NCI-H1105 (cell line): ENCODE measurements around the gene AP2A2.

Experiments used
- DNase-seq: peaks from one replicate; lab custom pipeline; 2025; lab: John Stamatoyannopoulos, UW

The AP2A2 gene

GRCh38 chr11:996681-997080 is 71.0 kb downstream of the AP2A2 start:
- no peak for DNase-seq

GRCh38 chr11:997907-998306 is 72.2 kb downstream of the AP2A2 start:
- no peak for DNase-seq

GRCh38 chr11:999009-999408 is 73.3 kb downstream of the AP2A2 start:
- no peak for DNase-seq

- DNase-seq, result no peak
Observed at GRCh38 chr11:1000357-1001278, 74.9 kb downstream of the AP2A2 start.

- DNase-seq, result no peak
Observed at GRCh38 chr11:1001617-1002405, 76.1 kb downstream of the AP2A2 start.

GRCh38 chr11:1002406-1002984 is 76.8 kb downstream of the AP2A2 start:
- no peak for DNase-seq

GRCh38 chr11:1003159-1003558 is 77.5 kb downstream of the AP2A2 start:
- DNase-seq, result no peak

- peak; percentile 93 for DNase-seq
Observed at GRCh38 chr11:1005928-1006327, 80.3 kb downstream of the AP2A2 start.

- DNase-seq, result no peak
Observed at GRCh38 chr11:1006762-1007161, 81.1 kb downstream of the AP2A2 start.

- no peak for DNase-seq
Observed at GRCh38 chr11:1007279-1007678, 81.6 kb downstream of the AP2A2 start.

GRCh38 chr11:1008001-1008802 is 82.5 kb downstream of the AP2A2 start:
- peak; percentile 19 for DNase-seq

GRCh38 chr11:1008803-1009145 is 83.1 kb downstream of the AP2A2 start:
- no peak for DNase-seq

GRCh38 chr11:1009371-1009770 is 83.7 kb downstream of the AP2A2 start:
- DNase-seq, result no peak

- DNase-seq, result no peak
Observed at GRCh38 chr11:1009991-1010390, 84.3 kb downstream of the AP2A2 start.

- DNase-seq, result no peak
Observed at GRCh38 chr11:1010551-1011319, 85.1 kb downstream of the AP2A2 start.

GRCh38 chr11:1011320-1011698 is 85.6 kb downstream of the AP2A2 start:
- no peak for DNase-seq

GRCh38 chr11:1012291-1012690 is 86.6 kb downstream of the AP2A2 start:
- no peak for DNase-seq

- DNase-seq, result peak; percentile 44
Observed at GRCh38 chr11:1012740-1013630, 87.3 kb downstream of the AP2A2 start.

- DNase-seq, result no peak
Observed at GRCh38 chr11:1013631-1013935, 87.9 kb downstream of the AP2A2 start.

GRCh38 chr11:1014276-1014675 is 88.6 kb downstream of the AP2A2 start:
- no peak for DNase-seq
